Bone marrow (tissue), 2 donors: Measurements from ENCODE around the gene PFKM.
"Not testable (repeated sequence)": the region's sequence is repeated elsewhere in the genome, so short reads cannot be mapped to it uniquely, and the experiment has no call there.

Experiments used
- DNase-seq, 2 donors: peaks; one replicate each; lab custom pipeline; 2025; lab: John Stamatoyannopoulos, UW

Gene PFKM

DNA sequence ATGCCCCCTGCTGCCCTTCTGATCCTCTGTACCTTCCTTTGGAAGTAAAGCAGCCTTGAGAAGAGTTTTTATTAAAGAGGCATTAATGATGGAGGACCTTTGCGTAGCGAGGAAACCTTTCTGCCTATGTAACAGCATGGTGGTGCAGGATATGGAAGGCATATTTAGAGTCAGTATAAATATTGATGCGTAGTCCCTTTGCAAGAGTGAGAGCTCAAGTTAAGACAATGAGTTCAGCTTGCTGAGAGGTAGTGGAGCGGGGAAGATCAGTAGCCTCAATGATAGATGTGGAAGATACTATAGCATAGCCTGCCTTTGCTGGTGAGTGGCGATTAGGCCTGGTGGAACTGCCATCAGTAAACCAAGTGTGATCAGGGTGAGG, 7.9 kb upstream of the PFKM start:
- not testable (repeated sequence) for DNase-seq

DNA sequence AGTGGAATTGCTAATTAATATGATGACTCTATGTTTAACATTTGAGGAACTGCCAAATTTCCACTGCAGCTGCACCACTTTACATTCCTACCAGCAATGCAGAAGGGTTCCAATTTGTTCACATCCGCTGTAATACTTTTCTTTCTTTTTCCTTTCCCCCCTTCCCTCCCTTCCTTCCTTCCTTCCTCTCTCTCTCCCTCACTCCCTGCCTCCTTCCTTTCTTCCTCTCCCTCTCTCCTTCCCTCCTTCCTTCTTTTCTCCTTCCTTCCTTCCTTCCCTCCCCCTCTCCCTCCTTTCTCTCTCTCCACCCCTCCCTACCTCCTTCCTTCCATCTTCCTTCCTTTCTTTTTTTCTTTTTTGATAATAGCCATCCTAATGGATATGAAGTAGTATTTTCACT, 3.2 kb upstream of the PFKM start:
- DNase-seq, result no peak

DNA sequence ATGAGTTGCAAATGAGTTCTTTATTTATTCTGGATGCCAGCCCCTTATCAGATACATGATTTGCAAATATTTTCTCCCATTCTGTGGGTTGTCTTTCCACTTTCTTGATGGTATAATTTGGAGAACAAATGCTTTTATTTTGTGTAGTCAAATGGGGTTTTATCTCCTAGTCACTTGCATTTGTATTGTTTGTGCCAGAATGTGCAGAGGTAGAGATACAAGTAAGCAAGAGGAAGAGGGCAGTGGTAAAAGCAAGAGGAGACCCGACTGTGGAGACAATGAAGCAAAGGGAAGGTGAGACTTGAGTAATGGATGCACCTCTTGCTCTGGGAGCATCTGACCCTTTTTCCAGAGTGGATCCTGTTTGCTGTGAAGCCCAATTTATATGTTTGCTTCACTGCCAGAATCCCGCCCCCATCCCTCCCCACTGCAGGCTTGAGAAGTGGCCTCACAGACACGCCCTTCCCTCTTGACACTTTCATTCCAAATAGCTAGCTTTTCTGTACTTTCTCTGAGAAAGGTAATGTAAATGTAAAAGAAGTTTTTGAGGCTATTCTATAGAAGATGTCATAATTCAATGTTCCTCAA, 786 bp upstream of the PFKM start:
- DNase-seq, result no peak

DNA sequence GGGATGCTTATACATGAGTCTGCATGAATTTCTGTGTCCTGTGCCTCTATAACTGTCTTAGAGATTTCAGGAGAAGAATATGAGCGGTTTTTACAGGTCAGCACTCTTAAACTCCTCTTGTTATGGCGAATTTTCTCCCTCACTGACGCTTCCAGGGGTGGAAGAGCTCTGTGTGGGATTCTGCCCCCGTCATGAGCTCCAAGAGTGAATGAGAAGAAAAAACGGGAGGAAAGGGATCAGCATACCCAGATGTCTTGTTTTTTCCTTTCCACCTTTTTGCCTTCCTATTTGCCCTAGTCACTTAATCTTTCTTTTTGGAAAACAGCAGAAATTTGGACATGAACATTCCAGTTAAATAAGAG, 651 bp downstream of the PFKM start:
- no peak for DNase-seq

DNA sequence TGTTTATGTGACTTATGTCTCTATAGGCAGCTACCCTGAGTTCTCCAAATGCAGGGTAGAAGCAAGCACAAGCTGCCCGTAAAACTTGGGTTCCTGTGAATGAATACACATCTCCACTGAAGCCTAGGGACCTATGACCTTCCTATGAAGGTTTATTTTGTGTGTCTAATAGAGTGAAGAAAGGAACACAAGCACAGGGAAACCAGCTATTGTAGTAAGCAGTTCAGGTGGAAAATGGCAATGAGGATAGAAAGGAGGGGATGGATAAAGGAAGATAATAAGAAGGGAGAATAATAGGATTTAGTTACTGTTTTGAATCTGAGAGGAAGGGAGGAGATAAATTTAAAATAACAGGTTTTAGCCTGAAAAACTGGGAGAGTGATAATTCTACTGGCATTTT, 2.4 kb downstream of the PFKM start:
- DNase-seq, result no peak

DNA sequence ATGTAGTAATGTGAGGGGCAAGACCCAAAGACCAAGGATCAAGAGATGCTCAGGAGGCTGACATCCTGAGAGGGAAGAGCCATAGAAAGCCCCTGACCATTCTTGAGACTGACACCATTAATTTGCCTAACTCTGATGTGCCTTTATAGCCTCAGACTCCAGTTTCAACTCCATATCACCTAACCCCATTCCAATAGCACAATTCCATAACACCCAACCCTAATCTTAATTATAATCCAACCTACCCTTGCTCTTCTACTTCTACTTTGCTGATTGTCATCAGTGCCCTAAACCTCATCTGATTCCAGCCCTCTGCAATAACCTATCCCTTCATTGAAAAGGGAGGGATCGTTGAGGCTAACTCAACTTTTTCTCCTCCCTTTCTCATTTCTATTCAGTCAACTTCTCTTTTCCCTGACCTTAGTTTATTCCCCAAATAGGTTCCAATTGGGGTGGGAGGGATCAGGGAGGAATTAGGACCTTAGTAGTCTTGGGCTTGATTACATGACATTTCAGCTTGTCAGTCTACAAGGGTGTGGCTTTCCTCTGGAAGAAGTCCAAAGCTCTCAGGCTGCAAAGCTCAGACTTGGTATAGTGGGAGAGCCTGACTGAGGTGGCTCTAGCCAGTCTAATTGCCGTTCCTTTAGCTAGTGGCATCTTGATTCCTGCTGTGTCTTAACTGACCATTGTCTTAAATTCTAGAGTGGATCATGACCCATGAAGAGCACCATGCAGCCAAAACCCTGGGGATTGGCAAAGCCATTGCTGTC, 3.1 kb downstream of the PFKM start:
- DNase-seq, result no peak

DNA sequence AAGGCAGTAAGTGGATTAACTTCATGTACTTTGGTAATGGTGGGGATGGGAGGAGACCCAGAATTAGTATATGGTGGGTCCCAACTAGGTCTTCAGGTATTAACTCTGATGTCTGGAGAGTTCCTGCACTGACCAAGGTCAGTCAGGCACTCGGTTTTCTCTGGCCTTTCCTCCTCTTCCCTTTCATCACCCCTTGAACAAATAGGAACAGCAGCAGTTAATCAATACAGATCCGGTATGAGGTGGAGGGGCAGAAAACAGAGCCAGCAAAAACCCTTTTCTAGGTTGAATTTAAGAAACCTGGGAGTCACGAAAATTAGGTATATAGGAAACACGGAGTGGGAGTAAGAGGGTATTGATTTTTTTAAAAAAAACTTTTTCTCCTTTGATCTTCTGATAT, 4.0 kb downstream of the PFKM start:
- no peak for DNase-seq

DNA sequence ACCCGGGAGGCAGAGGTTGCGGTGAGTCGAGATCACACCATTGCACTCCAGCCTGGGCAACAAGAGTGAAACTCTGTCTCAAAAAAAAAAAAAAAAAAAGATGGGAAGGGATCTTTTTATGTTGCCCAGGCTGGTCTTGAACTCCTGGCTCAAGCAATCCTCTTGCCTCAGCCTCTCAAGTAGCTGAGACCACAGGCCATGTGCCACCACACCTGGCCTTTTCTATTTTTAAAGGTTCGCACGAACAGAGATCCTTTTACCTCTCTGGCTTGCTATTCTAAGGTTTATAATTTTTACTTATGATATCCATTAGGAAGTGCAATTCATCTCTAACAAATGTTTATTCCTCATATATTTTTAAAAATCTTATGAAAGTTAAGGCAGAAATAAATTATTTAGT, 6.4 kb downstream of the PFKM start:
- DNase-seq, result not testable (repeated sequence)

DNA sequence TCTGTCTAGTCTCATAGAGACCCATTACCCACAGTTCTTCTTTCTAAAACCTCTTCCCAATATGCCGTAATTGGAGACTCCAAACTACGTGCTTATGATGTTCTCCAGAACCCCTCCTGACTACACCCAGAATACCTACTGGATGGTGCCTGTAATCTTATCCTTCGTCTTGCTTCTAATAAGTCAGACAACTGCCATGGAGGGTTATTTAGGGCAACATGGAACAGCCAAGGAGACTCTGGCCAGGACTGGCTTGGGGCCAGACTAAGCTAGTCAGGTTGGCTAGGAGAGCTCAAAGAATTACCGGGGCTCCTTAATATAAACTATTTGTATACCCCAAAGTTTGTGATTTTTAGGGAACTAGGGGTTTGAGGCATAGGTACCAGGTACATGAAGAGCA, 6.8 kb downstream of the PFKM start:
- DNase-seq, result no peak

DNA sequence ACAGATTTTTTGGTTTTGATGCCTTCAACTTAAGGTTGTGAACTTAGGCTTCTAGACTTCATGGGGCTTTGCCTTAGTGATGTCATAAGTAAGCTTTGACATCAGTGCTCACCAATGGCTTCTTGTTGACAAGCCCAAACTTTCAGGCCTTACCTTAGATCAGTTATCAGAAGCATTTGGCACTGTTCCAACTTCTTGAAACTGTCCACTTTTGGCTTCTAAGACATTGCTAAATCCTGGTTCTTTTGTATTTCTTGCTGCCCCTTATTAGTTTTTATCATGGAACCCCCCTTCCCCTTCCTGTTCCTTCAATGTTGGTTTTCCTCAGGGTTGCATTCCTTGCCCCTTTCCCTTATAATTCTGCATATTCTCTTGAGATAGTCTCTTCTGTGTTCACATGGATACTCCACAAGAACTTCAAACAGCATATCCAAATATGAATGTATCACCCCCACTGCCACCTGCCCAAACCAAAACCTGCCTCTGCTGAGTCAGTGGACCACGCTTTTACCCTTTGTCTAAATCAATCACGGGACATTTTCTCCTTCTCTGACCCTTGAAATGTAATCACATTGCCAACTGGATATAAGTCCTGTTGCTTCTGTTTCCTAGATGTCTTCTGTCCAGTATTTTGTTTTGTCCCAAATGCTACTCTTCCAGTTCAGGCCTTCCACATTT, 7.9 kb downstream of the PFKM start:
- DNase-seq, result no peak

DNA sequence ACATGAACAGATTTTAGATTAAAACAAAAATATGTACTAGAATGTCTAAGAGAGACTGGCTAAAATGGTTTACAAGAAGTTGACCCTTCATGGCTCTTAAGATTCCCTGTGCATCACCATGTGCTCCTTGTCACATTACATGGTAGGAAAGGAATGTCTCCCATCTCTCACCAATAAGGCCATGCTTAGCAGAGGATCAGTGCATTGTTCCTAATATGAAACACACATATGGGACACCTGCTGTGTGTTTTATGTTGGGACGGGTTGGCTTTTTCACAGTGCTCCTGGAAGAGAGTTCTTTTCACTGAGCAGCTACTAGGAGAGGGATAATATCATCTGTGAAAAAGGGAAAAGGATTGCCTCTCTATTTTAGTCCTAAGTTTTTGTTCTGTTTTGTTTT, 9.6 kb downstream of the PFKM start:
- DNase-seq, result no peak

DNA sequence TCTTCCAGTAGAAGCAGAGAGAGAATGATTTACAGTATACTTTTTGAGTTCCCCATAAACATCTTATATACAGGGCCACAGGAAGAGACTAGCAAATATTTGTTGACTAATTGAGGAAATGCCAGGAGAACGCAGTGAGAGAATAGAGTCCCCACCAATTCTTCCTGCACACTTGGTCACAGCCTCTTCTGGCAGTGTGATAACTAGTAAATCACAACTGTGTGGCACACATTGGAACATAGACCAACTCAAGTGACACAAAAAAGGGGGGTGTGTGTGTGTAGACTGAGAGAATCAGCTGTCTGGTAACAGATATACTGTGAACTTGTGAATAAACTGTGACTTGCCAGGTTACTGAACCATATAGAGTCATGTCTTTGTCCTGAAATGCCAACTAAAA, 10.2 kb downstream of the PFKM start:
- DNase-seq, result no peak

DNA sequence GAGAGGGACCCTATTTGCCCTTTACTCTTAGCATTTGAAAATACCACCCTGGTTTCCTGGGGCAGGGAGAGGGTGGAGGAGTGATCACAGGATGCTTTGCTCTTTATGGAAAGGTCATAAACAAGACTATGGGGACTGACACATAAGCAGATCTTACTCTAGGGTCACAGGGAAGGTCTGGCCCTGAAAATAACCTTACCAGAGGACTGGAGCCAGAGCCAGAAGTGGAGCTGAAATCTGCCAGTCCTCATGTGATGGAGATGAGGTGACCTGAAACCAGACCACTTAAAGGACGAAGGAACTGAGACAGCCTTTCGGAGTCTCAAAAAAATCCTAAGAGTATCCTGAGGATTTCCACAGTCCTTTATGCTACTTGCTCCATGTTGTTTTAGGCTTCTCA, 12.4 kb downstream of the PFKM start:
- no peak for DNase-seq

DNA sequence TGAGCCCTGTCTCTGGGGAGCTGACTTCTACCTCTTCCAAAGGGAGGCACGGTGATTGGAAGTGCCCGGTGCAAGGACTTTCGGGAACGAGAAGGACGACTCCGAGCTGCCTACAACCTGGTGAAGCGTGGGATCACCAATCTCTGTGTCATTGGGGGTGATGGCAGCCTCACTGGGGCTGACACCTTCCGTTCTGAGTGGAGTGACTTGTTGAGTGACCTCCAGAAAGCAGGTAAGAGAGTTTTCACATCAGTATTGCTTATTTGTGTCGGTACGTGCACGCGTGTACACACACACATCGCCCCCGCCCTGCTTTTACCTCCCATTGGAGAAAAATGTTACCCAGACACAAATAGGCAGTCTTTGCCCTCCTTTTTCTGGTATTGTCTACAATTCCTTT, 13.7 kb downstream of the PFKM start:
- DNase-seq, result no peak

DNA sequence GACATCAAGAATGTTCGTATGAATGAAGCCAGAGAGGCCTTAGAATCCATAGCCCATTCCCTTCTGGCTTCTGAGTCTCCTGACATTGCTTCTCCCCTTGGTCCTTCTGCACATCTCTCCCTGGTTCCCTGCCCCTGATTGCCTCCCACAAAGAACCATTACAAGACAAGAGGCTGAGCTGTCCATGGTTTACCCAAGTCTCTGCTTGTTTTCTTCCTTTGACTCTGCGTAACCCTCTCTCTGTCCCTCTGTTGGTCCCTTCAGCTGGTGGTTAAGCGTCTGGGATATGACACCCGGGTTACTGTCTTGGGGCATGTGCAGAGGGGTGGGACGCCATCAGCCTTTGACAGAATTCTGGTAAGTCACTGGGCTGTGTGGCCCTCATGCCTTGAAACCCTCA, 15.9 kb downstream of the PFKM start:
- no peak for DNase-seq

DNA sequence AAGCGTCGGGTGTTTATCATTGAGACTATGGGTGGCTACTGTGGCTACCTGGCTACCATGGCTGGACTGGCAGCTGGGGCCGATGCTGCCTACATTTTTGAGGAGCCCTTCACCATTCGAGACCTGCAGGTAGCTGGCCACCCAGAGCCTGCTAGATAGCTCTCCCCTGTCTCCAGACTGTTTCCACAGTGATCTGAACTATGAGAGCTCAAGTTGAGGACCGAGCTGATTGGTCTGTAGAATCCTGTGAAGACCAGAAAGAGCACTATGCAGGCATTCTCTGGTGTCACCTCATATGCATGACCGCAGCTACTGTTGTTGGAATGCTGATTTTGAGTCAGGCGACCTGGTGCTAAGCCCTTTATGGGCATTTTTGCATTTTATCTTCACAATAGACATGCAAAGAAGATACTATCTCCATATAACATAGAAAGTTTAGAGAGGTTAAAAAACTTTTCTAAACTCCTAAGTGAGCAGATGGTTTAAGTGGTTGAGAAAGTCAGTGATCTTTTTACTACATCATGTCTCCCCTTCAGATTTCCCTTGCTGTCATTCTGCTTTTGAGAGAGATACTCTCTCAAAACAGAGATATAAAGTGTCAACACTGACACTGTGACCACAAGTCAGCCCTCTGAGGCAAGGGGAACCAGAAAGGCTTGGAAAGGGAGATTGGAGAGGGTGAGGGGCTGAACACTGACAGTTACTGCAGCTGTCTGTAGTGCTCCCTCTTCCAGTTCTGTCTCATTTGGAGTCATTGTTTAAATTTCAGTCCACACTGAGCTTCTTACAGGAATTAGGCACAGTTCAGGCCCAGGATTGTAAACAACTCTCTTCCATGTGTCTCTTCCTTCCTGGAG, 23.9 kb downstream of the PFKM start:
- DNase-seq, result no peak

DNA sequence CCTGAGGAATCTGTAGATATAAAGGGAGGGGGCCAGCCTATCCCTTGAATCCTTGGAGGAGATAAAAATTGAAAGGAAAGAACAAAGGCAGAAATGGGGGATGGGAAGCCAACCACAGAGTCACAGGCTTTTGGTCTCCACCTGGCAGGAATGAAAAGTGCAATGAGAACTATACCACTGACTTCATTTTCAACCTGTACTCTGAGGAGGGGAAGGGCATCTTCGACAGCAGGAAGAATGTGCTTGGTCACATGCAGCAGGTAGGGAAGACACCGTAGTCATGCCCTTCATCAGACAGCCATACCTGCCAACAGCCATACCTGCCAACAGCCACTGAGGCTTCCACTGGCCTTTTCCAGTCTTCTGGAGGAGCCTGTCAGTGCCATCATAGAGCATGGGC, 24.7 kb downstream of the PFKM start:
- DNase-seq, result no peak

DNA sequence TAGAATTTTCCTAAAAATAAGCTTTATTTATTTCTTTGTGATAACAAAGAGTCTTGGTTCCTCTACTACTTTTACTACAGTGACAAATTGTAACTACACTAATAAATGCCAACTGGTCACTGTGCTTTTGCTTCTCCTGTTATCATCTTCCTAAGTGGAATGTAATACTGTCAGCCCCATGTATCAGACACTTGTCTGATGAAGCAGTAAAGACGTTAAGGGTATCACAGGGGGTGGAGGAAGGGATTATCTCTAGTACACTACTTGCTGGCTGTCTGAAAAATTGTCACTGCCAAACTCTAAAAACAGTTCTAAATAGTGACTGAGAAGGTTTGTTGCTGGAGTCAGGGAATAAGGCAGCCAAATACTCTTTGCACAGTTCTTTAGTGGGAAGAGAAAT, 26.8 kb downstream of the PFKM start:
- DNase-seq, result no peak

DNA sequence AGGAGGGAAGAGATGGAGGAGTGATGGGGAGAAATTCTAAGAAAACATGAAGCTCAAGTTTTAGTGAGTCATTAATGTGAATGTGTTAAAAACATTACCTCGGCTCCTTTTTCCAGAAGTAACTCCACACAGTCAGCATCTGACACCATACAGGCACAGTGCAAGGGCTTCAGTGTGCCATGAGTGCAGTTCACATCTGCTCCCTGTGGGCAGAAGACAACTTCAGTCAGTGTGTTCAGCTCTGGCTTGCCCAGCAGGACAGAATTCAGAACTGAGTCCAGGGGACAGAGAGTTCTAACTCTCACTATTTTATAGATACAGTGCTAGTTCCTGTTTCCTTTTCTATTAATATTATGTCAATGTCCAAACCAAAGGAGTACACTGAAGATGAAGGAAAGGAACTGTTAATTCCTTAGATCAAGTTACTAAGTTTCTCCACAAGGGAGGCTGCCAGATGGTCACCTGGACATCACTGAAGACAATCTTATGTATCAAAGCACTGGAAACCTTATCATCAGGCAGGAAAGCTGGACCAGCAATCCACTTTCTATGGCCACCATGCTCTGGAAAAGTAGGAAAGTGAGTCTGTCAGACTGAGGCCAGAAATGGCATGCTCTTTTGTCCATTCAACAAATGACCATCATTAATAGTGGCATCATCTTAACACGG, 32.1 kb downstream of the PFKM start:
- DNase-seq, result no peak

DNA sequence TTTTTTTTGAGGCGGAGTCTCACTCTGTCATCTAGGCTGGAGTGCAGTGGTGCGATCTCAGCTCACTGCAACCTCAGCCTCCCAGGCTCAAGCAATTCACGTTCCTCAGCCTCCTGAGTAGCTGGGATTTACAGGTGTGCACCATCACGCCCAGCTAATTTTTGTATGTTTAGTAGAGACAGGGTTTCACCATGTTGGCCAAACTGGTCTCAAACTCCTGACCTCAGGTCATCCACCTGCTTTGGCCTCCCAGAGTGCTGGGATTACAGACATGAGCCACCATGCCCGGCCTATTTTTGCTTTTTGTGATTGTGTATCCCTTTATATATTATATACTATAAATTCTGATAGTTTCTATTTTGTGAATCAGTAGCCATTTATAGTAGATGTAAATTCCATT, 36.6 kb downstream of the PFKM start:
- not testable (repeated sequence) for DNase-seq

DNA sequence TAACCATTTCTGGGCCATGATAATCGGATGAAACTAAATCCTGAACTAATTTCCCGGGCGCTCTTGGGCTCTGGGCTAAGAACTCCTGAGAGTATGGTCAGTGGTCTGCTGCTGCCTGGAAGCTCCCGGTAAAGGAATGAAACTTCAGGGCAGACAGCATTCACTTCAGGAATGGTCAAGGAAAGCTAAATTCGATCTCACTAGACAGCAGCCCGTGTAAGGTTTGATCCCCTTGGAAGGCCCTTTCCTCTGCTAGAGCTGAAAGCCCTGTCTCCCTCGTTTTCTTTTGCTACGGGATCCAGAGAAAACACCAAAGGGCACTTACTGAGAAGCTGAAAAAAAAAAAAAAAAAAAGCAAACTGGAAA, 37.5 kb downstream of the PFKM start:
- DNase-seq, result no peak
